AG09309 (cell line): ENCODE data around the gene CEL.

Experiments used
- DNase-seq: peaks from one replicate; pipeline ENCODE4 v3.0.0-alpha.2; 2010; ENCODE audit warnings: low read depth
- H3K4me3 ChIP-seq: 2 replicates; pipeline ENCODE4 v1.5.1; 2011; ENCODE audit warnings: mild to moderate bottlenecking, low read depth, low read length, moderate library complexity; ENCODE audit not compliant: control insufficient read depth
- CTCF ChIP-seq: IDR thresholded peaks from 2 replicates; pipeline ENCODE4 v1.5.1; 2011; ENCODE audit warnings: mild to moderate bottlenecking, low read depth, low read length, inconsistent platforms; ENCODE audit not compliant: insufficient read depth, control insufficient read depth; ENCODE audit errors: missing control alignments

CEL gene

GRCh38 chr9:133101356-133102189 lies 39.8 kb downstream of the CEL start:
- no peak for TF ChIP-seq CTCF
- no peak for DNase-seq
- no peak overlapping the region for H3K4me3 ChIP-seq

GRCh38 chr9:133102190-133103021 lies 40.6 kb downstream of the CEL start:
- no peak overlapping the region for H3K4me3 ChIP-seq
- TF ChIP-seq CTCF, result no peak
- DNase-seq, result no peak

- TF ChIP-seq CTCF, result peak; percentile 98
- H3K4me3 ChIP-seq, result no peak overlapping the region
Measured at GRCh38 chr9:133103183-133103986, 41.6 kb downstream of the CEL start.

GRCh38 chr9:133103987-133104505 lies 42.3 kb downstream of the CEL start:
- no peak for DNase-seq
- no peak for TF ChIP-seq CTCF
- H3K4me3 ChIP-seq, result no peak overlapping the region

More at GRCh38 chr9:133103183-133103986, 41.6 kb downstream of the CEL start:
- no peak for DNase-seq

- no peak for TF ChIP-seq CTCF
- DNase-seq, result no peak
- H3K4me3 ChIP-seq, result no peak overlapping the region
Measured at GRCh38 chr9:133104718-133105460, 43.1 kb downstream of the CEL start.
